Activated naive CD8-positive, alpha-beta T cell treated with anti-CD3 and anti-CD28 coated beads for 36 hours (primary cell): ENCODE data around the gene RNF111. TPM values are rescaled to one million over a fixed set of nuclear protein-coding genes. Genes with fewer than 3 reads are reported as not detected.

ENCODE experiments used
- DNase-seq: peaks from one replicate; pipeline ENCODE4 v3.0.0; 2021
- H3K27ac Mint-ChIP-seq: one replicate; pipeline ENCODE4 v1.8.0; 2022; ENCODE audit warnings: mild to moderate bottlenecking, moderate library complexity, mixed read lengths
- H3K27me3 Mint-ChIP-seq: one replicate; pipeline ENCODE4 v1.8.0; 2022; ENCODE audit warnings: mild to moderate bottlenecking, mixed read lengths
- H3K36me3 Mint-ChIP-seq: one replicate; pipeline ENCODE4 v1.8.0; 2021; ENCODE audit warnings: mild to moderate bottlenecking, mixed read lengths
- H3K4me1 Mint-ChIP-seq: one replicate; pipeline ENCODE4 v1.8.0; 2021; ENCODE audit warnings: mixed read lengths
- H3K4me3 Mint-ChIP-seq: one replicate; pipeline ENCODE4 v1.8.0; 2022; ENCODE audit warnings: mild to moderate bottlenecking, moderate library complexity, mixed read lengths
- H3K9me3 Mint-ChIP-seq: one replicate; pipeline ENCODE4 v1.8.0; 2022; ENCODE audit warnings: mixed read lengths
- total RNA-seq, 2 experiments: library from RNA; stranded (reverse); gene quantifications; one replicate each; pipeline ENCODE4 v1.2.3, GENCODE V29; 2021

The RNF111 gene
- total RNA-seq, 2 experiments from 2014 or later = 19.9 to 23.1 TPM

DNA sequence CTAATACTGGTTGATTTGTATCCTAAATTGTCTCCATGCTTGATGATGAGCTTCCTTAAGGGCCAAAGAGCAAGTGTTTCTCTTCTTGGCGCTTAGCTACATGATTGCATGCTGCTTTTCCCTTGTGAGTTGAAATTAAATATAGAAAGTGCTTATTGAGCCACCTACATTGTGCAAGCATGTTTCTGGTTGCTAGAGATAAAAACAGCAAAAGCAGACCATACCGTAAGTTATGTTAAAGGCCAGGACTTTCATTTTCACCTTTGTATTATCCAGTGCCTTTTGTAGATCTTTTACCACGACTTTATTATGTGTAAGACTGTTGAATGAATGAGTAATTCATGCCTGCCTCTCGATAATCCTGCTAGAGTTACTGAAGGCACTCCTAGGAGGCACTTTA is 75.6 kb downstream of the RNF111 start:
- no peak overlapping the region for H3K27ac Mint-ChIP-seq
- H3K36me3 Mint-ChIP-seq = peaks cover 30% of the 10 kb centered on the region
- H3K27me3 Mint-ChIP-seq = no peaks in the 10 kb centered on the region
- no peaks in the 10 kb centered on the region for H3K9me3 Mint-ChIP-seq
- DNase-seq = no peak
- H3K4me3 Mint-ChIP-seq = no peak overlapping the region
- H3K4me1 Mint-ChIP-seq = peaks cover 4% of the 10 kb centered on the region

DNA sequence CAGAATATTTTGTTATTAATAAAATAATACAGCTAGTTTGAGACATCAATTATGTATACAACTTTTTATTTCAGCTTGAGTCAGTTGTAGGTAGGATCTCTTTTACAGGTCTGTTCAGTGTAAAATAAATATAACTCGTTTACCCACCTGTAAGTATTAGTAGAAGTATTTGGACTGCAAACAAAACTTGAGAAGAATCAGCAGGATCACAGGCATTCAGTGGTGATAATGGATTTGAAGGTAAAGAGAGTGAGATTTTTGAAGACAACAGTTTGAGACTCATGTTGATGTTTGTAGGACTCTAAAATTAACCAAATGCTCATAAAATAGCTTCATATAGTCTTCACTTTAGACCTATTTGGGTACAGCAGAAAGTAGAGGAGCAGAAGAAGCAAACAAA is 82.0 kb downstream of the RNF111 start:
- no peak overlapping the region for H3K27ac Mint-ChIP-seq
- H3K4me3 Mint-ChIP-seq = no peak overlapping the region
- peaks cover 40% of the 10 kb centered on the region for H3K36me3 Mint-ChIP-seq
- H3K4me1 Mint-ChIP-seq = peaks cover 9% of the 10 kb centered on the region
- DNase-seq = no peak
- no peaks in the 10 kb centered on the region for H3K9me3 Mint-ChIP-seq
- H3K27me3 Mint-ChIP-seq = no peaks in the 10 kb centered on the region

DNA sequence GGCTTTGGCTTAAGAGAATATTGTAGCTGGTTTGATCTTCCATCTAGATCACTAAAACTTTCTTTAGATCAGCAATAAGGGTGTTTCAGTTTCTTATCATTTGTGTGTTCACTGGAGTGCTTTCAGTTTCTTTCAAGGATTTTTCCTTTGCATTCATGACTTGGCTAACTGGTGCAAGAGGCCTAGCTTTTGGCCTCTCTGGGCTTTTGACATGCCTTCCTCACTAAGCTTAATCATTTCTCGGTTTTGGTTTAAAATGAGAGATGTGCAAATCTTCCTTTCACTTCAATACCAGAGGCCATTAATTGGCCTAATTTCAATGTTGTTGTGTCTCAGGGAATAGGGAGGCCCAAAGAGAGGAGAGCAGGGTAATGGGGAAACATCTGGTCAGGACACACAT is 87.1 kb downstream of the RNF111 start:
- peak; percentile 5 for DNase-seq
- no peaks in the 10 kb centered on the region for H3K27me3 Mint-ChIP-seq
- H3K9me3 Mint-ChIP-seq = no peaks in the 10 kb centered on the region
- peaks cover 14% of the 10 kb centered on the region for H3K4me1 Mint-ChIP-seq
- peak overlapping the region; percentile 25 for H3K4me3 Mint-ChIP-seq
- peak overlapping the region; percentile 83 for H3K27ac Mint-ChIP-seq
- H3K36me3 Mint-ChIP-seq = peaks cover 24% of the 10 kb centered on the region

DNA sequence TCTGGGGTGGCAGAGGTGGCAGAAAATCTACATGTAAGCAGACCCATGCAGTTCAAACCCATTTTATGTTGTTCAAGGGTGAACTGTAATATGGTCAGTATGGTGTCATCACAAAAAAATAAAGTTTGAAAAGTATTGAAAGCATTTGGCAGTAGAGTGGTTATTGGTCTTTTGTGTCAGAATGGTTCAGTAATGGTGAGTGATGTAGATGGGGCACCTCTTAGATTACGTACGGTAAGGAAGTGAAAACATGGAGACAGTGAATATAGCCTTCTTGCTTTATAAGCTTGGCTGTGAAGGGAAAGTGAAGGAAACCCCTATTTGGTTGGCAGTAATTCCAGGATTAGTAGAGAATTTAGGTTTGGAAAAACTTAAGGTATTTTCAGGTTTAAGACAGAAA is 100.3 kb downstream of the RNF111 start:
- Mint-ChIP-seq H3K4me3 (no peak overlapping the region), H3K27me3 (no peaks in the 10 kb centered on the region), H3K36me3 (peaks cover 17% of the 10 kb centered on the region), H3K9me3 (no peaks in the 10 kb centered on the region), H3K4me1 (no peaks in the 10 kb centered on the region), H3K27ac (no peak overlapping the region)
- no peak for DNase-seq

DNA sequence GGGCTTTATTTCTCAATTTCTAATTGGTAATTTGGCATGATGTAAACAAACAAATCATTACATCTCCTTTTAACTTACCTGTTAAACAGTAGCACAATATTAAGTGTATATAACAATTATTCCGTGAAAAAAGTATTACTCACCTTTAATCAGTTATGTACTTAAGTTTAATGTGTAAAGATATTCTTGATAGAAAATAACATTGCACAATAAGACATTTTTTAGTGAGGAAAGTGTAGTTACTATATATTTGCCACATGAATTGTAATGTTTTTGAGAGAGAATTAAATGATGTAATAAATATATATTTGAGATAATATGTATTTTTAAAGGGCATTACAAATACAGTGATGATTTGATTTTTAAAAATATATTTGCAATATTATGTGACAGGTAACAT is 106.6 kb downstream of the RNF111 start:
- no peak overlapping the region for H3K4me3 Mint-ChIP-seq
- H3K36me3 Mint-ChIP-seq = peaks cover 24% of the 10 kb centered on the region
- H3K9me3 Mint-ChIP-seq = no peaks in the 10 kb centered on the region
- H3K27me3 Mint-ChIP-seq = no peaks in the 10 kb centered on the region
- no peak overlapping the region for H3K27ac Mint-ChIP-seq
- peaks cover 2% of the 10 kb centered on the region for H3K4me1 Mint-ChIP-seq
- DNase-seq = no peak

DNA sequence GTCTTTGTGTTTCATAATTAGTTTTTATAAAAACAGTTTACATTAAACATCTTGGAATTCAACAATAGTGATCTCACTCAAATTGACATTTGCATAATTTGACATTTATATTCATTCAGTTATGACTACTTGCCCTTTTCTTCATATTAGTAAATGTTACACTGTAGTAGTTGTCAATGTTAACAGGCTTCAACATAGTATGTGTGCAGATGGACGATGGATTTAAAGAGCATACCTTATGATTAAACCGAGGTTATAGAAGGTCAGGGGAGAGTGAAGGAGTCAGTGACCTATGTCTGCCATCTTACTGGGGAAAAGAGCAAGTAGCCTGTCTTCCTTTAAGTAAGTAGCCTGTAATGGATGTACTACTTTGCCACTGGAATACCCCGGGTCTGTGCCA is 109.0 kb downstream of the RNF111 start:
- Mint-ChIP-seq H3K4me1 (peaks cover 8% of the 10 kb centered on the region), H3K36me3 (peaks cover 21% of the 10 kb centered on the region), H3K27ac (no peak overlapping the region), H3K27me3 (no peaks in the 10 kb centered on the region), H3K4me3 (no peak overlapping the region), H3K9me3 (no peaks in the 10 kb centered on the region)
- no peak for DNase-seq

DNA sequence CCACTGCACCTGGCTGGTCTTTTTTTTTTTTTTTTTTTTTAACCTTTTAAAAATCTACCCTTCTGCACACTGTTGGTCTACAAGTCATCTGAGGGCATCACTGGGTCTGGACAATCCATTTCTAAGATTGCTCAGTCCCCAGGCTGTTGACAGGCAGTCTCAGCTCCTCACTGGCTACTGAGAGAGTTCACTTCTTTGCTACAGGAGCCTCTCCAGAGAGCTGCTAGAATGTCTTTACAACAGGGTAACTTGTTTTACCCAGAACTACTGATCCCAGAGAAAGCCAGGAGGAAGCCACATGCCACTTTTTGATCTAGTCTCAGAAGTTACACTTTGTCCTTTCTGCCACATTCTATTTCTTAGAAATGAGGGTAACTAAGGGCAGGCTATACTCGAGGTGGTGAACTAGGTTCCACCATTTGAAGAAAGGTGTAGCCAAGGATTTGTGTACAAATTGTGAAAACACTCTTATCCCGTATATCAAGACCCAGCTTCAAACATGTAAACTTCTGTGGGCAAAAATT is 111.8 kb downstream of the RNF111 start:
- peak overlapping the region; percentile 74 for H3K27ac Mint-ChIP-seq
- H3K36me3 Mint-ChIP-seq = peaks cover 15% of the 10 kb centered on the region
- H3K27me3 Mint-ChIP-seq = no peaks in the 10 kb centered on the region
- no peak for DNase-seq
- H3K9me3 Mint-ChIP-seq = no peaks in the 10 kb centered on the region
- peaks cover 11% of the 10 kb centered on the region for H3K4me1 Mint-ChIP-seq
- H3K4me3 Mint-ChIP-seq = no peak overlapping the region

DNA sequence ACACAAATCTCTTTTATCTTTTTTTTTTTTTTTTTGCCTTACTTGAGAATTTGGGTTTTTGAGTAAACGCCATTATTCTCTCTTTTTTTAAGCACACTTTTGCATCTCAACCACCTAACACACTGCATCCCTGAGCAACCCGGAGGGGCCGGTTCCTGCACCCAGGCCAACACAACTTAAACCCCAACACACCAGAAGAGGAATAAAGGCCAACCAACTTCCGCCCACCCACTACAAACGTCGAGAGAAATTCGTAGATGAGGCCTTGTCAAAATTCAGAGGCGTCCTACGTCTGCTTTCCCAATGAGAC is 117.1 kb downstream of the RNF111 start:
- Mint-ChIP-seq H3K4me1 (peaks cover 15% of the 10 kb centered on the region), H3K27me3 (no peaks in the 10 kb centered on the region), H3K27ac (peak overlapping the region; percentile 89), H3K9me3 (no peaks in the 10 kb centered on the region), H3K36me3 (peaks cover 21% of the 10 kb centered on the region), H3K4me3 (peak overlapping the region; percentile 91)
- no peak for DNase-seq

DNA sequence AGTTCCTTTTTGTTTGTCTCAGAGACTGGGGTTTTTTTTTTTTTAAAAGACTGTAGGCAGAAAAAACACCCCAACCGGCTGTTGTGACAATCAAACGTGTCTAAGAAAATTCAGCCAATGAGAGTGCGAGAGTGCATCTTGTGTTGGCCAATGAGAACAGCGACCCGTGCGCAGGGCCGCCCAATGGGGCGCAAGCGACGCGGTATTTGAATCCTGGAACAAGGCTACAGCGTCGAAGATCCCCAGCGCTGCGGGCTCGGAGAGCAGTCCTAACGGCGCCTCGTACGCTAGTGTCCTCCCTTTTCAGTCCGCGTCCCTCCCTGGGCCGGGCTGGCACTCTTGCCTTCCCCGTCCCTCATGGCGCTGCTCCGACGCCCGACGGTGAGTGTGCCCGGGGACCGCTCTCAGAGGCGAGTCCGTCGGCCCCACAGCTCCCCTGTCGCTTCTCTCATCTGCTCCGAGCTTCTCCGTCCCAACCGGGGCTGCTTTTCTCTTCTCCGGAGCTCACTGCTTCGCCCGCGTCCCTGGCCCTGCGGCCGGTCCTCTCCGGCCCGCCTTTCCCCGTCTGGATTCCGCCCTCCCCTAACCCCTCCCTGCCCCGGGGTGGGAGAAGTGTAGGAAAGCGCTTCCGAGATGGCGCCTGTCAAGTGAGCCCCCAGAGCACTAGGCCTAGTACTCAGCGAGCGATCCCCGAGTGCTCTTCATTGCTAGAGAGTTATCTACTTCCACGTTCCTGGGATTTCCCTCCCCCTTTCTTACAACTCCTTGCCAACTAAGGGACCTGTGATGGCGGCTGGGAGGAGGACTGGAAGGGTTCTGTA is 117.7 kb downstream of the RNF111 start, which contains the start of gene CCNB2:
Gene CCNB2, plus strand, starts transcription at position 235 of the 821 bp plus-strand sequence. Its CDS starts 123 bp downstream, at position 358.
- H3K4me3 Mint-ChIP-seq = peak within 1 kb of the TSS; percentile 91
- peak; percentile 83 for DNase-seq
- peak within 1 kb of the TSS; percentile 89 for H3K27ac Mint-ChIP-seq
- H3K4me1 Mint-ChIP-seq = peaks cover 14% of the 10 kb centered on the region
- H3K27me3 Mint-ChIP-seq = no peaks in the 10 kb centered on the region
- no peaks in the 10 kb centered on the region for H3K9me3 Mint-ChIP-seq
- peaks cover 21% of the 10 kb centered on the region for H3K36me3 Mint-ChIP-seq

DNA sequence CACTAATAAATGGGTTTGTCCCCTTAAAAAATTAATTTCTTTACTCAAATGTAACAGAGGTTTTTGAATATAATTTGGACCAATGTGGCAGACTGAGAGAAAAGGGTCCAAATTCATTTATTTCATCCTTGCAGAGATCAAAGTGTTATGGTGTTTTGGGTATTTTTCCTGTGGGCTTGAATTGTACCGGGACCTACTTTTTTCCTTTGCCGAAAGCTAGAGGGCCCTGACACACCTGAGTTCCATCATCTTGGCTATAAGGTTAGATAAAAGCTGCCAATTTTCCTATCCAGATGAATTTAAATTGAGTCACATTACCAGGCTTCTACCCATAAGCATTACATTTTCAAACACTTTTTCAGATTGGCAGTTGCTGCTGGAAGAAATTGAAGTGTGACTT is 118.4 kb downstream of the RNF111 start:
- no peaks in the 10 kb centered on the region for H3K27me3 Mint-ChIP-seq
- no peaks in the 10 kb centered on the region for H3K9me3 Mint-ChIP-seq
- no peak for DNase-seq
- H3K27ac Mint-ChIP-seq = no peak overlapping the region
- peaks cover 14% of the 10 kb centered on the region for H3K4me1 Mint-ChIP-seq
- H3K4me3 Mint-ChIP-seq = peak overlapping the region; percentile 91
- H3K36me3 Mint-ChIP-seq = peaks cover 19% of the 10 kb centered on the region

DNA sequence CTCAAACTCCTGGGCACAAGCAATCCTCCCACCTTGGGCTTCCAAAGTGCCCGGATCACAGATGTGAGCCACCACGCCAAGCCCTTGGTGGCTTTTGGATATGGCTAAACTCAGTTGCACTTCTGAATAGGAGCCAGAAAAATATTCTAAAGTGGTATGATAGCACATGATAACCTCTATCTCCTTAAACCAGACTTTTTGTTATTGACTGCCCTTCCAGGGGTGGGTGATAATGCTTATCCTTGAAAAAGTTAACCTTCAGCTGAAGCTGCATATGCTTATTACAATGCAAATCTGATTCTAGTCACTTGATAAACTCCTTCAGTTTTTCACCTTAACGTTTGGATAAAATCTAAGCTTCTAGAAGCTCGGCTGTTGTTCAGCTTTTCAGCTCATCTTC is 123.8 kb downstream of the RNF111 start:
- Mint-ChIP-seq H3K9me3 (no peaks in the 10 kb centered on the region), H3K4me3 (no peak overlapping the region), H3K36me3 (peaks cover 38% of the 10 kb centered on the region), H3K27ac (no peak overlapping the region), H3K4me1 (no peaks in the 10 kb centered on the region), H3K27me3 (no peaks in the 10 kb centered on the region)
- DNase-seq = no peak

DNA sequence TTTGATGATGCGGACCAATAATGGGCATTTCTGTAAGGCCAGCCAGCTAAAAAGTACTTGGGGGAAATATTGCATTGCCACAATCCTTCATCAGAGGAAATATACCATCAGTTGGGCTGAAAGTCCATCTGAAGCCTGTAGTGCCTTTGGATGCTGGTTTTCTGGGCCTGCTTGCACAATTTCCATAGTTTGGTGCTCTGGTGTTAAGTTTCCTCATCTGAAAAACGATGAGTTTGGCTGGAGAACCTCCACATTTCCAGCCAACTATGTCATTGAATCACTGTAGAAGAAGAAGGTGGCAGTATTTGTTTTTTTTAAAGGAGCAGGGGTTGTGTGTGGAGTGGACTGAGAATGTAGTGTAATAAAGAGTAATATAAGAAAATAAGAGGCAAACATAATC is 127.6 kb downstream of the RNF111 start:
- Mint-ChIP-seq H3K9me3 (no peaks in the 10 kb centered on the region), H3K4me3 (no peak overlapping the region), H3K27ac (no peak overlapping the region), H3K36me3 (peaks cover 43% of the 10 kb centered on the region), H3K4me1 (no peaks in the 10 kb centered on the region), H3K27me3 (no peaks in the 10 kb centered on the region)
- no peak for DNase-seq

DNA sequence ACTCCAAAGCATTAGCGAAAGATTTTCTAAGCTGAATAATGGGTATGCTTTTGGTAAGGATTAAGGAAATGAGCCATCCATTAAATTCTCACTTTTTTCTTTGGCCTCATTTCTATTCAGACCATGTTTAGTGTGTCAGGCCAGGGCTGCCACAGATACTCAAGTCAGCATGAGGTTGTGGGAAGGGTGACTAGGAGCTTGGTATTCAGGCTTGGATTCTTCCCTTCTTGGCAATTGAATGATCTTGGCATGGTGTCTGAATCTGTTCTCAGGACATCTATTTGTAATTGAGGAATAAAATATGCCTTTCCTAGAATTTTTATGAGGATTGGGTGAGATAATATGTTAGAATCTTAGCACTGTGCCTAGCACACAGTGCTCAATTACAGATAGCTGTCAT is 128.7 kb downstream of the RNF111 start:
- Mint-ChIP-seq H3K27ac (no peak overlapping the region), H3K4me3 (no peak overlapping the region), H3K36me3 (peaks cover 43% of the 10 kb centered on the region), H3K4me1 (no peaks in the 10 kb centered on the region), H3K27me3 (no peaks in the 10 kb centered on the region), H3K9me3 (no peaks in the 10 kb centered on the region)
- no peak for DNase-seq

DNA sequence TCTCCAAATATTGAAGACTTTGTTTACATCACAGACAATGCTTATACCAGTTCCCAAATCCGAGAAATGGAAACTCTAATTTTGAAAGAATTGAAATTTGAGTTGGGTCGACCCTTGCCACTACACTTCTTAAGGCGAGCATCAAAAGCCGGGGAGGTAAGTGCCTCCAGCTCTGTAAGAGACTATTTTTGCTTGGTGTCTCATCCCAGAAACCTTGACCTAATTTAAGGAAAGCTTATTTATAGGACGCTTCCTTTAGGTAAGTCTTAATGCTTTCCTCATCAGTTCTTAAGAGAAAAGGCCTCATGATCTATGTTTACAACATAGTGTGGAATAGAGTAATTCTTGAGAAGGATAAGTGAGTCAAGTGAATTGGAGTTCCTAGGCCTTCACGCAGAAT is 129.3 kb downstream of the RNF111 start:
- DNase-seq = no peak
- no peaks in the 10 kb centered on the region for H3K27me3 Mint-ChIP-seq
- H3K36me3 Mint-ChIP-seq = peaks cover 43% of the 10 kb centered on the region
- H3K27ac Mint-ChIP-seq = no peak overlapping the region
- no peak overlapping the region for H3K4me3 Mint-ChIP-seq
- H3K4me1 Mint-ChIP-seq = no peaks in the 10 kb centered on the region
- H3K9me3 Mint-ChIP-seq = no peaks in the 10 kb centered on the region

DNA sequence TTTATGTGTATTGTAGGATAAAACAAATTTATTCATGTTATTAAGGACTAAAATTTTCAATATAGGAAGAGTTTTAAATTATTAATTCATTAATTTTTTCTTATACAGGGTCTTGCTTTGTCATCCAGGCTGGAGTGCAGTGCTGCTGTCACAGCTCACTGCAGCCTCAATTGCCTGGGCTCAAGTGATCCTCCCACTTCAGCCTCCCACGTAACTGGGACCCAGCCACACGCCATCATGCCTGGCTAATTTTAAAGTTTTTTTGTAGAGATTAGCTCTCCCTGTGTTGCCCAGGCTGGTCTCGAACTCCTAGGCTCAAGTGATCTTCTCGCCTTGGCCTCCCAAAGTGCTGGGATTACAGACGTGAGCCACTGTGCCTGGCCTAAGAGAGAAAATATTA is 132.2 kb downstream of the RNF111 start:
- no peak overlapping the region for H3K27ac Mint-ChIP-seq
- H3K9me3 Mint-ChIP-seq = no peaks in the 10 kb centered on the region
- H3K4me3 Mint-ChIP-seq = no peak overlapping the region
- H3K4me1 Mint-ChIP-seq = no peaks in the 10 kb centered on the region
- no peak for DNase-seq
- peaks cover 44% of the 10 kb centered on the region for H3K36me3 Mint-ChIP-seq
- no peaks in the 10 kb centered on the region for H3K27me3 Mint-ChIP-seq

DNA sequence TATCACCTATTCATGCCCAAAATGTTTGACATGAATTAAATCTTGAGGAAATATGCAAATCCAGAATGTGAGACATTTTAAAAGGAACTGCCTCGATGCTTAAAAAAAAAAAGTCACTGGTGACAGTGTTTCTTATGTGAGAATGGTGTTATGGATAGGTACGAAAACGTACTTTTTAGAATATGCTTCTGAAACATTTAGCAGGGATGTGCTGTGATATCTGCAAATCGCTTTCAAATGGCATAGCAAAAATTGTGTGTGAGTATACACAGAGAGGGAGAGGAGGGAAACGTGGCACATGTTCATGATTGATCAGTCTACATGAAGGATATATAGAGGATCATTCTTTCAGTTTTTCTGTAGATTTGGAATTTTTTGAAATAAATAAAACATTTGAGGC is 133.5 kb downstream of the RNF111 start:
- peaks cover 42% of the 10 kb centered on the region for H3K36me3 Mint-ChIP-seq
- H3K4me3 Mint-ChIP-seq = no peak overlapping the region
- H3K4me1 Mint-ChIP-seq = no peaks in the 10 kb centered on the region
- no peaks in the 10 kb centered on the region for H3K27me3 Mint-ChIP-seq
- no peak overlapping the region for H3K27ac Mint-ChIP-seq
- H3K9me3 Mint-ChIP-seq = no peaks in the 10 kb centered on the region
- no peak for DNase-seq
